Left lobe of liver (tissue), 2 donors: ENCODE data around the gene CDK6. TPM values are rescaled to one million over a fixed set of nuclear protein-coding genes. Genes with fewer than 3 reads are reported as not detected.

ENCODE experiments used
- ATAC-seq: fragments of 200-7000 bp; cut with Tn5 transposase; one replicate; pipeline ENCODE4 v1.9.1; 2020; ENCODE audit warnings: mild to moderate bottlenecking, moderate library complexity
- DNase-seq: peaks from one replicate; pipeline ENCODE4 v3.0.0-alpha.2; 2020; ENCODE audit warnings: low spot score
- total RNA-seq: library from RNA; stranded (reverse); gene quantifications from one replicate; pipeline ENCODE4 v1.2.1, GENCODE V29; 2021
- donor health status: DM: no; HTN: no; CAD: no; lungs with moderate emphysema.
- donor health status: DM: no; HTN: yes; CAD: no.

Gene CDK6
- total RNA-seq, 1 donor from 2014 or later = 15.3 TPM

- ATAC-seq (no peak), DNase-seq (no peak)
These were observed 204.4 kb downstream of the CDK6 start for GRCh38 chr7:92631850-92632487.

- ATAC-seq (no peak), DNase-seq (no peak)
These were observed 205.1 kb downstream of the CDK6 start for GRCh38 chr7:92631067-92631849.

GRCh38 chr7:92629779-92630178, 206.6 kb downstream of the CDK6 start:
- ATAC-seq = no peak
- no peak for DNase-seq

DNA sequence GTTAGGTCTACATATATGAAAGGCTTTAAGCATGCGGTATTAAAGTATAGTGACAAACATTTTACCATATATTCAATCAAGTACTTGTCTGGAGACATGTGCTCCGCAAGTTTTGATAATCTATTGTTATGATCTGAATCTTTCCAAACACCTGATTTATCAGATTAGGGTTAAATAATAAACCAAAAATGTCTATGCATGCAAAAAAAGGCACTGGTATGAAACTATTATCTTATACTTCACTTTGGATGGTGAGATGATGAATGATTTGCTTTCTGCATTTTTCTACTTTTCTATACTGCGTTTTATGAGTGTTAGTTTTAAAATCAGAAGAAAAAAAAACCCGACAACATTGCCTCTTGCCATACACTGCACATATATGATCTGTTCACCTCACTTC, 208.4 kb downstream of the CDK6 start:
- no peak for ATAC-seq
- no peak for DNase-seq

DNA sequence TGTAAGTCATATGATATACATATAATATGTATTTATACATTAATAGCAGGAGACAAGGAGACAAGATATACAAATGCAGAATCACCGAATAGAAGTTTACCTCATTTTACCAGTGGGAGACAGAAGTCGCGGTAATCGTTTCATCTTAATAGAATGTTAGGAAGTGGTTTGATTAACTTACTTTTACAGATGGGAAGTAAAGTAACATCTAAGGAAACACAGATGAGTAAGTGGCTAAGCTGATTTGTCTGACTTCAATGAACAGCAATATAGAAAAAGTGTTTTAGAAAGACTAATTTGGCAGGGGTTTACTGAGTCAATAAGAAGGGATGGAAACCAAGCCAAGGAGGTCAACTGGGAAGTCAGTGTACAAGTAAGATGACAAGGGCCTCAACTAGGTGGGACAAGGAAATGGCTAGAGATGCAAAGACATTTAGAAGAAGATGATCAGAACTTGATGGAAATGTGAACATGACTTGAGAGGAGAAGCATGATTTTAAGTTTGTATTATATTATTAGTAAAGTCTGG, 210.0 kb downstream of the CDK6 start:
- no peak for DNase-seq
- ATAC-seq = no peak

DNA sequence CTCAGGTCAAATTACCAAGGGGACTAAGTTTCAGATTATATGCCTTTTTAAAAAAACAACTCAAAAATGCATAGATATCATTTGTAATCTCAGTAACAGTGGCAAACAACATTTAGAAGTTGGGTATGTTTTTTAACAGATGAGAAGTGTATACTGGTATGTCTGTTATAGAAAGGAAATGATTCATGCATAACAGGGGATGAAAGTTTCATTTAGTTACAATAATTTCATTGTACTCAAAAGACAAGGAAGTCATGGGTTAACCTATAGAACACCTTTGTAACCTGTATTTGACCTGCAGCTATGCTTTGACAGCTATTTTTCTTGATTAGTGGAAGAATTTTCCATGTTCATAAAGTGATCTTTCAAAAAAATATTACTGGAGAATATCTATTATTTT, 210.8 kb downstream of the CDK6 start:
- ATAC-seq (no peak), DNase-seq (no peak)

GRCh38 chr7:92624298-92624996, 211.9 kb downstream of the CDK6 start:
- ATAC-seq (no peak), DNase-seq (no peak)

DNA sequence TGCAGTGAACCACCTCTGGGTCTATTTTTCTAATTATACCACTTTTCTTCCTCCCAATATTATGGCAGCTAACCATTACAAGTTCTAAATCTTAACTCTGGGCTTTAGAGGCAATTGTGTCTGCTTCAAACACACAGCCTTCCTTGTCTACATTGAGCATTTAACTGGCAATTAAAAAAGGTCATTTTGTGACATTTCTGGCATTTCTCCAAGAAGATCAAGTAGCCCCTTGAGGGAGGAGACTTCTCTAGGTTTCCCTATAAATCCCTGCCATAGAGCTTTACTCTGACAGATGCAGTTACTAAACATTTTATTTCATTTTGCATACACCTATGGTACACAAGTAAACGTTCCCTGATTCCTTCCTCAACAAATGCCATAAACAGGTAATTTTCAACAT, 212.8 kb downstream of the CDK6 start:
- no peak for ATAC-seq
- DNase-seq = no peak

DNA sequence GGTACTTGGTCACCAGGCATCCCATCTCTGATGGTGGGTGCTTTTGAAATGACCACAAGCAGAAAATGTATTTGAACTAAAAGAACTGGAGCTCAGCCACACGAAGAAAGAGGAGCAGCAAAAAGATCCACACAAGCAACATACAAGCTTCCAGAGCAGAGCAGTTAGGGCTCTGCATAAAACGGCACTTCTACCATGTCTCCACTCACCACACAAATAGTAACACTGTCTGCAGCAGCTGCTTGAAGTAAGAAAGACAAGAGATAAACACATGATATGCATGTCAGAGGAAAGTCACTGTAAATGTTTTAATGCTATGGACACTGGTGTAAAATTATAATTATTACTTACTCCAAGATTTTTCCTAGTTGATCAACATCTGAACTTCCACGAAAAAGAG, 213.7 kb downstream of the CDK6 start:
- no peak for DNase-seq
- no peak for ATAC-seq

GRCh38 chr7:92622030-92622429, 214.3 kb downstream of the CDK6 start:
- DNase-seq (no peak), ATAC-seq (no peak)

- DNase-seq (no peak), ATAC-seq (peak; percentile 21)
These were observed 214.8 kb downstream of the CDK6 start for GRCh38 chr7:92621561-92622023.

DNA sequence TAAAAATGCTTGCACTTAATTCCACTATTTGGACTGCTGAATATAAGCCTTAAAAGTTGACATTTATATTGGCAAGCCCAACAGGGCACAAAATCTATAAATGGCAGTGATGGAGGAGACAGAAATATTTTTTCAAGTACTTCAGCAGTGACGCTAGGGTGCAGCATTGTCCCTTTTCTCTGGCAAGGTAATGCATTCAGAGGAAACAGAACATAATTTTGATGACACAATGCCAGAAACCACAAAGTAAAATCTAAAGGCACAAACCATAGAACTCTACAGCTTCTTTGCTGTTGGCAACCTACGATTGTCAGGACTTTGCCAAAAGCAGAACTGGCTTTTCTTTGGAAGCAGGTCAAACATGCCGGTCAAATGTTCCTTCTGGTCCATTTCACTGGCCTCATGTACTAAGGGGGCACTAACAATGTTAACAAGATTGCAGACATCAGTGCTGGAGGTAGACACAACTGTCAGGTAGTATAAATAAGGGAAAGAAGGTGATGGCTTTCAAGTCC, 215.3 kb downstream of the CDK6 start:
- DNase-seq = peak; percentile 55
- peak; percentile 97 for ATAC-seq

- DNase-seq = no peak
- ATAC-seq = no peak
These were observed 220.5 kb downstream of the CDK6 start for GRCh38 chr7:92615861-92616260.

- ATAC-seq (no peak), DNase-seq (no peak)
These were observed 221.7 kb downstream of the CDK6 start for GRCh38 chr7:92614660-92615174.

- ATAC-seq (no peak), DNase-seq (no peak)
These were observed 222.7 kb downstream of the CDK6 start for GRCh38 chr7:92613720-92614119.

DNA sequence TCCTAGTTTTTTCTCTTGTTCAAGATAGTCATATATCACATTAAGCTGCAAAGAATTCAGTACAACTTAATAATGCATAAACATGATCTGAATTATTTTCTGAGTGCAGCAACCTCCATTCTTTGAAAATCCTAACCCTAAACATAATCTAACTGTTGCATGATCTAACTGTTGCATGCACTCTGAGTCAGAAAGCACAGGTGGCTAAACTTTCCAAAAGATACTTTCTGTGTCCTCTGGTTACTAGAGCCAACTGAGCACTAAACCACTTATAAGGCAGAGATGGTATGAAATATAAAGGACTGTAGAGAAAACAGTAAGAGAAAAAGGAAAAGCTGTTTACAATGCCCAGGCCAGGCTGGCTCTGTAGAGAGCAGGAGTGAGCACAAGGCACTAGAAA, 223.2 kb downstream of the CDK6 start:
- ATAC-seq = no peak
- DNase-seq = no peak

DNA sequence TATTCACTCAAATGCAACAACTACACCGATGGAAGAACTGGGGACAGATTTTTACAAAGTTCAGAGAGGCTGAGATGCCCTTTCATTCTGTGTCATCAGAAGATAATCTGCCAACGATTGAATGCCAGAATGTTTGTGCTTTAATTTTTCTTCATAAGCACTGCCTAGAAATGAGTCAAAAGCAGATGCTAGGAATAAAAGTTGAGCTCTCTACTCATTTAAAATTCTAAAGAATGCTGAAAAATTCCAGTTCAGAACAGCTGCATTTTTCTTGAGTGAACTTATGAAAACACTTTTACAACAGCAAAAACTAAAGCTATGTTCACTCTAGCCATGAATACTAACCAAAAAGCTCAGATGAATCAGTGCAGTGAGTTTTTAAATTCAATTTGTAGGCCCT, 223.9 kb downstream of the CDK6 start:
- DNase-seq (no peak), ATAC-seq (no peak)

DNA sequence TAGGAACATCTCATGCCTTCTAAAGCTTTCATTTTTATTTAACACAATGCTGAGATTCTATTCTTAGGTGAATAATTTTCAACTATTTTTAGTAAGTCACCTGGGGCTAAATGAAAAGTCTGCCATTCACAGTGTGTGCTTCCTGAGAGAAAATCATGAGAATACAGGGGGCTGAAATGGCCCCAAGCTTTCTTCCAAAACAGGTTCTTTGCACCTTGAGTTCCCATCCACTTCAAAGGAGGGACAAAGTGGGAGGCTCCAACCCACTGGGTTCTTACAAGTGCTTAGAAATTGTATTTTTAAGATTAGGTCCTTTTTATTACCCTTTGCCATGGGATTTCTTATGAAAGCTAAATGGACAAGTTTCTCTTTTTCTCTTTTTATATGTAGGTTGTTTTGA, 224.6 kb downstream of the CDK6 start:
- ATAC-seq (no peak), DNase-seq (no peak)

DNA sequence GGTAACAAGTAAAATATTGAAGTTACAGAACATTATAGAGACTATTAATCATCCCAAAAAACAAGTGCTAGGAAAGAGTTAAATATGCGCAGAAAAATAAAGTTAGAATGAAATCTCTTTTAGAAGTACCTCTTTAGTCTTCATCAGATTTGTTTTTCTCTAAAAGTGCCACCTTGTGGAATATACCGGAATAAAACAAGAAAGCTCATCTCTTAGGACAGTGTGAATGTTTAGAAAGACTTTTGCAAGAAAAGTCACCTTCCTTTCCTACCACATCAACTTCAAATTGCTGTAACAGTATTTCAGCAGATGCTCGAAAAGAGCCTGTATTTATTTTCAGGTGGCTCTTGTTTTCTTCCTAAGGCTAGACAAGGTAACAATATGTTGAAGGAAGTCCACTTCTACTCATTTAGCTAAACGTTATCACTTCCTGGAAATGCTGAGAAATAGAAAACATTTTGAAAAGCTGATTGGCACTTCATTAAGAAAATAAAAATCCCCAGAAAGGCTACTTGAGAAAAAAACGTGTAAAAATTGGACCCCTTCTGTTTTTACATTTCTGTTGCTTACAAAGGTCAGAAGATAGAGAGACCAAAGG, 226.4 kb downstream of the CDK6 start:
- peak; percentile 62 for ATAC-seq

DNA sequence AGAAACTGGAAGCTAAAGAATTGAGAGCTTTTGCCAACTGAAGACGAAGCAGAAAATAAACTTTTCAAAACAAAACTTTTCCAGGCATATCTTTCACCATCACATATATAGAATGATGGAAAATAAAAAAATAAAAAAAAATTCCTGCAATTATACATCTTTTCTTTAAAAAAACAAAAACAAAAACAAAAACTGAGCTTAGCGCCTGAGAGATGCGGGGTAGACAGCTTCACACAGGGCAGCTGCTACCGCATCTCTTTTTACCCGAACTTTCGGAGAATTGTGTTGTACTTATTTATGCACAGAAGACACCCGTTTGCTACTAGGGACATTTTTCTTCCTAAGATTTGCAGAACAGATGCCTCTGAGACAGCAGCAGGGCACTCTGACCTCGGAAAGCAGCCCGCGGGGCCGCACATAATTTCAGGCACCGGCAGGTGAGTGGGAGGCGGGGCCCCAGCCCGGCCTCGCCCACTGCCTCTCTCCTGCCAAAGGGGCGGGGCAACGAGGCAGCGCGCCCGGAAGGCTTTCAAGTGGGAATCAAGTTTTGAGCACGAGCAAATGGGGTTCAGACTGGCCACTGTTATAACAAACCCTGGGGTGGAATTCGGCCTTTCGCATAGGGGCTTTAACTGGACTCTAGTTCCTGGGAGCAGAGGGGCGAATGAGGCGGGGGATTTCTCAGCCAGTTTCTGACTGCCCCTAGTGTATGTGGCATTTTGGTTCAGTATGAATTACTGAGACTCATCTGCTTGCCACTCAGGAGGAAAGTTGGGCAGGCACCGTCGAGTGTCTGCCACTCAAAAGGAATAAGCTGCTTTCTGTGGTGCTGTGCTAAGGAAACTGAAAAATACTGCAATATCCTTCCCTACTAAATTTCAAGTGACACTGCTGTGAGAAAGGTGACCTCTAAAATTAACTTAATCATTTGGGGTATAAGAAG, 227.7 kb downstream of the CDK6 start:
- peak; percentile 99 for ATAC-seq
- peak; percentile 78 for DNase-seq

More for the DNA sequence above, 226.4 kb downstream of the CDK6 start:
- DNase-seq = no peak
